ENCODE data around the gene SUSD4.

Gene SUSD4

DNA sequence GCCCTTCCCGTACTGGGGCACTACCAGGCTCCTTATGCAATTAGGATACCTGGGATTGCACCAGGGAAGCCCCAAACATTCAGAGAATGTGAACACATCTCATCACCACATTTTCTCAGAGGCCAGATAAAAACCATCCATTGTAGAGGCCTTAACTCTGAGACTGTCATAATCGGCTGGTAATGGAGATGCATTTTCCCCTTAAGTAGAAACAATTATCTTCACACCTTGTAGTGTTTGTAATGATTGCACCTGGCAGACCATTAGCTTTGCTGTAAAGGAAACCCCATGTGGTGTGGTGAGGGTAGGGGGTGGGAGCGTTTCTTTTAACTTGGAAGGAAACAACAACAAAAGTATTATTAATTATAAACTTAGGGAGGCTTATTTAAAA is 131.0 kb downstream of the SUSD4 start:
- TF ChIP-seq, protein P1, sequence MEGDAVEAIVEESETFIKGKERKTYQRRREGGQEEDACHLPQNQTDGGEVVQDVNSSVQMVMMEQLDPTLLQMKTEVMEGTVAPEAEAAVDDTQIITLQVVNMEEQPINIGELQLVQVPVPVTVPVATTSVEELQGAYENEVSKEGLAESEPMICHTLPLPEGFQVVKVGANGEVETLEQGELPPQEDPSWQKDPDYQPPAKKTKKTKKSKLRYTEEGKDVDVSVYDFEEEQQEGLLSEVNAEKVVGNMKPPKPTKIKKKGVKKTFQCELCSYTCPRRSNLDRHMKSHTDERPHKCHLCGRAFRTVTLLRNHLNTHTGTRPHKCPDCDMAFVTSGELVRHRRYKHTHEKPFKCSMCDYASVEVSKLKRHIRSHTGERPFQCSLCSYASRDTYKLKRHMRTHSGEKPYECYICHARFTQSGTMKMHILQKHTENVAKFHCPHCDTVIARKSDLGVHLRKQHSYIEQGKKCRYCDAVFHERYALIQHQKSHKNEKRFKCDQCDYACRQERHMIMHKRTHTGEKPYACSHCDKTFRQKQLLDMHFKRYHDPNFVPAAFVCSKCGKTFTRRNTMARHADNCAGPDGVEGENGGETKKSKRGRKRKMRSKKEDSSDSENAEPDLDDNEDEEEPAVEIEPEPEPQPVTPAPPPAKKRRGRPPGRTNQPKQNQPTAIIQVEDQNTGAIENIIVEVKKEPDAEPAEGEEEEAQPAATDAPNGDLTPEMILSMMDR (conservative IDR thresholded peaks at IDR 0.05): no peak
- no peak overlapping the region for H3K27ac ChIP-seq

DNA sequence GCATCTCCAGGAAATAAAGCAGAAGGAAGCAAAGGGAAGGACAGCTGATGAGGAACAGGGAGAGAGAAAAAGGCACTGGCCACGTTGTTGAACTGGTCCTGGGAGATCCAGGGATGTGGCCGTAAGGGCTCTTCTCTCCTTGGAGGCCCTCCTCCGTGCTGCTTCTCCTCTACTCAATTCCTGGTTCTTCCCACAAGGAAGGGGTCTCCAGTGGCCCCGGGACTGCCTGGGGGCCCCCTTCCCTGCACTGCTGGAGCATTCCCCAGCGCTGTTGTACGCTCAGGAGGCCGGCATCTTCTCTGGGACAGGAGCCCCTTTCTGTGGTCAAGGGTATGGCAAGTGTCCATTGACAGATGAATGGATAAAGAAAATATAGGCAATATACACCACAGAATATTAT is 132.4 kb downstream of the SUSD4 start:
- TF ChIP-seq, protein P1 (conservative IDR thresholded peaks at IDR 0.05): no peak
- no peak overlapping the region for H3K27ac ChIP-seq

DNA sequence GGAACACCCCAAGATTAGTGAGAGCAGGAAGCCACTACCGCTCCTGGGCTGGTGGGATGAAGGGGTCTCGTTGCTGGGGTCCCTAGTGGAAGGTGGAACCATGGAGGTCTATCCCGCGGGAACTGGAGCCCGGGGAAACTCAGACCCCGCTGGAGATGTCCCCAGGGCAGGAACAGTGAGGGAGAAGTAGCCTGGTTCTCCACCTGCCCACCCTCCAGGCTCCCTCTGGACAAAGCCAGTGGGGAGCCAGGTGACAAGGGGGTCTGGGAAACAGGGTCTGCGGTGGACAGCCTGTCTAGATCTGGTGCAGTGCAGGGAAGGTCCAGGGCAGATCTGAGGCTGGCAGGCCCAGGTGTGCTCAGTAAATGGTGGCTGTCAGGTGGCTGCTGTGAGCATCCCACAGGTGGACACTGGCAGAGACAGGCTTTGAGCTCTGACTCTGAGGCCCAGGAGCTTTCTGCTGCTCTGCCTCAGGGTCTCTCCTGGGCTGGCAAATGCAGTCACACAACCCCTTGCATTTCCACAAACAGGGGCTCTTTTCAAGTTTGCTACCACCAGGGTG is 132.9 kb downstream of the SUSD4 start:
- TF ChIP-seq, protein P1 (conservative IDR thresholded peaks at IDR 0.05): no peak
- H3K27ac ChIP-seq: no peak overlapping the region

DNA sequence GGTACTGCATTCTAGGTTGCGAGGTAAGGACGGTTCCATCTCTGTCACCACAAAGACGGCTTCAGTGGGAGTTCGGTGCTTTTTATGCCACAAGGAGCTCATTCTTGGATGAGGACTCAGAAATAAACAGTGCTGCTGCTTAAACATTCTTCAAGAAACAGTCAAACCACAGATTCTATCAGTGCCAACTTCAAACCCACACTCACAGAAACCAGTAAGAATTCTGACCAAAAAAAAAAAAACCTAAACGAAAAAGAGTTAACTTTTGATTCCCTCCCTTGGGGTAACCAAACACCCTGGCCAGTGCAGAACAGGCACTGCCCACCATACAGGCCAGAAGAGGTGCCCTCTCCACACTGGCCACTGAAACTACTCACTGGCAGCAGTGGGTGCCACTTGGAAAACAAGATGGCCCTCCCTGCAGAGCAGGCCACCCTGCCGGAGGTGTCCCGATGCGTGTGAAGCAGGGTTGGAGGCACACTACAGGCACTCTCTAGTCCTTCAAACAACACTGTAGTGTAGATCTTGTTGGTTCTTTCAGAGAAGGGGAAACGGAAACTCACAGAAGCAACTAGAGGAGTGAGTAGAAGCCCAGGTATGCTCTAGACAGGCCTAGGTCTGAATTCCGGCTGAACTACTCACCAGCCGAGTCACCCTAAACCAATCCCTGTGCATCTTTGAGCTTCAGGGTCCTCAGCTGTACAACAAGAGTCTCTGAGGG is 133.7 kb downstream of the SUSD4 start:
- H3K27ac ChIP-seq: no peak overlapping the region
- TF ChIP-seq, protein P1 (conservative IDR thresholded peaks at IDR 0.05): no peak

DNA sequence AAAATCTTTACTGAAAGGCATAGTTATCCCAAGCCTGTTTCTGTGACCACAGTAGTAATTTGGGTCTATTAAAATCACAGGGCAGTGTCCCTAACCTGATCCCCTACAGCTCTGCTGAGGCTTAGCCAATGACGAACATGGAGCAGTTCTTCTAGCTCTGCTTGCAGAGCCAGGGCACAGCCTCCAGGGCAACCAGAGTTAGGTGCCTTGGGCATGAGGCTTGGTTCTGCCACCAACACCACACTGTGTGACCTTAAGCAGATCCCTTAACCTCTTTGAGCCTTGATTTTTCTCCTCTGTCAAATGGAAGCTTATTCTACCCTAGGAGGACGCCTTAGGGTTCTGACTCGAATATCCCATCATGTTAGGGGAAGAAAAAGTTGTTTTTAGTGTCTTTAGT is 134.2 kb downstream of the SUSD4 start:
- H3K27ac ChIP-seq: no peak overlapping the region

DNA sequence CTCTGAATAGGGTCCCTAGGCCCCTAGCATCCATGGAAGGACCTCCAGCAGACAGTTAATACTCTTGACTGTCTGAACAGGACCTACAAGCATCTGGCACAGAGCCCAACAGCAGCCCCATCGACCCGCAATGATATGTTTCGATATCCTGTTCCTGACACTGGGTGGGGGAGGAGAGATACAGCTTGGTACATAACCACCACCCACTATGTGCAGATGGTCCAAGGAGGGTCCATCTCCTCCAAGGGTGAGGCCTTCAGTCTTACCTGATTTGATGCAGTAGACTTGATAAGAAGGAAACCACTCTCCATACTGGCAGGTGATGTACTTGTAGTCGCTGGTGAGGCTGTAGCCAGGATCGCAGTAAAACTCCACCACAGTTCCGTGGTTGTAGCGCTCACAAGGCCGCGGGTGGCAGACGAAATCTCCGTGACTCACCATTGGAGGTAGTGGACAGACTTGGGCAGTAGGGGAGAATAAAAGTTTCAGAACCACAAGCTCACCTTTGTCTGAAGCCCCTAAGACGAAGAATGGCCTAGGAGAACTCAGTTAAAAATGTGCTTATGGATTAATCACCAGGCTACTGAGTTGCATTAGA is 134.9 kb downstream of the SUSD4 start:
- TF ChIP-seq, protein P1 (conservative IDR thresholded peaks at IDR 0.05): no peak
- no peak overlapping the region for H3K27ac ChIP-seq

More for the DNA sequence above, 134.2 kb downstream of the SUSD4 start:
- TF ChIP-seq, protein P1 (conservative IDR thresholded peaks at IDR 0.05): no peak

DNA sequence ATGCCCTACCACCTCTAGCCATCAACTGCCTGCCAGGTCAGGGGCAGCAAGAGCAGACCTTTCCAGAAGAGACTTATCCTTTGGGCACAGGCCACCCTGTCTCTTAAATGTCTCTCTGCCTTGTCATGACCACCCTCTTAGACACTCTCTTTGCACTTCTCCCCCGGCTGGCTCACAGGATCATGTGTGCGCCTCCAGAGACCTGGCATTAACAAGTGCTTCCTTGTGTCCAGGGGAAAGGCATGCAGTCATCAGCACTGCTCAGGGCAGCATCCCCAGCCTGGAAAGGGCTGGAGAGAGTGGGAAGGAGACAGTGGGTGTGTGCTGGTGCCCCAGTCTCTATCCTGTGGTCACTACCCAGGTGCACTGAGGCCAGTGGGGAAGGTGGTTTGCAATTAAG is 135.8 kb downstream of the SUSD4 start:
- no peak overlapping the region for H3K27ac ChIP-seq
- TF ChIP-seq, protein P1 (conservative IDR thresholded peaks at IDR 0.05): no peak
